ENCODE results near the gene PDE11A.

Gene PDE11A

DNA sequence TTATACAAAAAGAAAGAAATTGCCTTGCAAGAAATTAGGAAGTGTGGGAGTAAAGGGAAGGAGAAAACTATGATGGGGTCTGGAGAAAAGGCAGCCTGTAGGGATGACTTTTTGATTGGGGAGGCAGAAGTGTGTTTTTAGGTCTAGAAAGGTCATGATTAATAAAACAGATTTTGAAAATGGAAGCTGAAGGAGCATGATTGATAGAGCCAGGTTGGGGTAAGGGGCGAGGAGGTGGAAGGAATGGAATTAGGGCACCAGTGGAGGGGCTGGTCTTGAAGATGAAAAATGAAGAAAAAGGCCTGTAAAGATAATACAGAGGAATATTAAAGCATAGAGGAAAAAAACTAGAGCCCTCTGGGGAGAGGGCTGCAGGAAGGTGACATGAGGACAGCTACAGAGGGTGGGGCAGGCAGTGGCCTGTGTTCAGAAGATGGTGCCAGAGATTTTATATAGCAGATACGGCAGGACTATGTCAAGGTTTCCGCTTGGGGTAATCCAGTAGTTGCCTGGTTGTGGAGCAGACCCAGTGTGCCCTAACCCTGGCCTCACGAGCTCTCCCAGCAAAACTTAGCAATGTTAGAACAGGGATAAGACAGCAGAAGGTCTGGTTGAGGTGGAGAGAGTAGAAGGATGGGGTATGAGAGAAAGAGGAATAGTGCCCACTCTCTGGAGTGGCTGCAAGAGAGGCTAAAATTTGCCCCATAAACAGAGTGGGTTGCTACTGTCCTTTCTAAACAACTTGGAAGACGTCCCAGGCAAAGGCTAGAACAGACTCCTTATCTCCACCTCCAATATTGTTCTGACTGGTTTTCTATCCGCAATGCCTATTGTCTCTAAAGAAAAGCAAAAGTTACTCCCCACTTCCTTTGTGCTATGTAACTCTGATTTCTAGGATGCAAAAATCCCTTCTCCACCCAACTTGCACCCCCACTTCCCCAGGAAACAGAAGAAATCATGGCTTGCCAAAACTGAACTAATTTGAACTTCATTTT lies 392.7 kb downstream of the PDE11A start:
- TF ChIP-seq POLR2A (IDR thresholded peaks at IDR 0.05; ENCODE audit: low read length) (no peak), GATA1 (IDR thresholded peaks at IDR 0.05; ENCODE audit: low read depth, low read length) (no peak)
- DNase-seq = peak; percentile 42 to 70

DNA sequence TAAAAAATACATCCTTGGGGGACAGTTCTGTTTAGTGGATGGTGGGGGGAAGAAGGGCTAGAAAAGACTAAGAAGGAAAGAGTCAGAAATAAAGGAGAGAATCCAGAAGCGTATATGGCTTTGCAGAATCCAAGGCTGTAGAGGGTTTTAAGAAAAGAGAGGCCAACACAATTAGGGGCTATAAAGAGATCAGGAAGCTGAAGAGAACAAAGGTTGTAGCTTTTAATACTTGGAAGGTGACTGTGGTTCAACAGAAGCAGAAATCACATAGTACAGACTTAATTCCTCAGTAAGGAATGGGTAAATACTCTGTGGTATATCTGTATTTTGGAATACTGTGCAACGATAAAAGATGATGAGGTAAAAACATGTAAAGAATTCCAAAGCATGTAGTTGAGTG lies 393.6 kb downstream of the PDE11A start:
- no peak for TF ChIP-seq GATA1 (IDR thresholded peaks at IDR 0.05; ENCODE audit: low read depth, low read length)
- no peak for TF ChIP-seq POLR2A (IDR thresholded peaks at IDR 0.05; ENCODE audit: low read length)

DNA sequence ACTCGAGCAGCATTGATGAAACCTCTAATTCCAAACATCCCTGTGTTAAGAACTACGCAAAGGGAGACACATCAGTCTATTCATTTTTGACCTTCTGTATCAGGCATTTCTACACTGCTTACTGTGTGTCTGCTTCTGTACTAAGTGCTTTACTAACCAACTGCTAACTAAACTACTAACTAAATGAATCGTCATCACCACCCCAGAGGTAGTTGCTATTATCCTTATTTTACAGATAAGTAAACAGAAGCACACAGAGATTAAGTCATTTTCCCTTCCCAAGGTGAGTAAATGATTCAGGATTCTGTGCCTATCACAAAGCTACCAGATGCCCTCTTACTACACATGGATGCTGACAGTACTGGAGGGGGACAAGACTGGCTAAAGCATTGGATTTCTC lies 395.9 kb downstream of the PDE11A start:
- no peak for DNase-seq
- no peak for TF ChIP-seq POLR2A (IDR thresholded peaks at IDR 0.05; ENCODE audit: low read length)
- no peak for TF ChIP-seq GATA1 (IDR thresholded peaks at IDR 0.05; ENCODE audit: low read depth, low read length)

More for the DNA sequence above, 393.6 kb downstream of the PDE11A start:
- no peak for DNase-seq

DNA sequence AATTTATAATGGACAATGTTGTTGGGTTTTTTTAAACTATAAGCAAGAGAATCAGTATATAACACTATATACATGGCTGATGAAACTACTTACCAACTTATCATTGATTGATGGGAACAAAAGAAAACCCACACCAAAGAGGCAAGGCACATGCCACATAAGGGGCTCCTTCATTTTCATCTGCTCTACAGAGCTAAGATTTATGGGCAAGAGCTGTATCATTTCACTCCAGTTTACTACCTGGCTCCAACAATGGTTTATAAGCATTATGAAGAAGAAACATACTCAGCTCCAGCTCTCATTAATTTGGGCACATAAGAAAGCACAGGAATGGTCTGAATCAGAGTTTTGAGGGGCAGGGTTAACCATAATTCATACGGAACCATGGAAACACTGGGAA lies 396.8 kb downstream of the PDE11A start:
- TF ChIP-seq GATA1 (IDR thresholded peaks at IDR 0.05; ENCODE audit: low read depth, low read length) (no peak), POLR2A (IDR thresholded peaks at IDR 0.05; ENCODE audit: low read length) (no peak)
- DNase-seq = no peak

DNA sequence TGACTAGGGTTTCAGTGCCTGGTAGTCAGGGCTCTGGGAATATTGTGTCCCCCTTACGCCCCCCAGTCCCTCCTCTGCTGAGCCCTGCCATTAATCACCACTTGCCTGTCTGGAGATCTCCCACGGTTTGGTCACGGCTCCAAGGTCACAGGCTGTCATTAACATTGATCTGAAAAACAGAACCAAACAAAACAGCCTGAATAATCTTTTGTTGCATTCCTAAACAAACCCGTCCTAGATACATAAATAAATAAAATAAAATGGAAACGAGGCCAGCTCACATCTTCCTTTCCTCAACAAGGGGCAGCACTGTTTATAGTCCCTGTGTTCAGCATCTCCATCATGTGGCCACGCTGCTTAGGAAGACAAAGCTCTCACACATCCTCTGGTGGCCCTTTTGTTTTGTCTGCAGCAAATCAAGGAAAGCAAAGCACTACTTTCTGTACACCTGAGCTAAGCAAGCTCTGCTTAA lies 397.2 kb downstream of the PDE11A start:
- TF ChIP-seq POLR2A (IDR thresholded peaks at IDR 0.05; ENCODE audit: low read length) (no peak), GATA1 (IDR thresholded peaks at IDR 0.05; ENCODE audit: low read depth, low read length) (no peak)
- DNase-seq = no peak

DNA sequence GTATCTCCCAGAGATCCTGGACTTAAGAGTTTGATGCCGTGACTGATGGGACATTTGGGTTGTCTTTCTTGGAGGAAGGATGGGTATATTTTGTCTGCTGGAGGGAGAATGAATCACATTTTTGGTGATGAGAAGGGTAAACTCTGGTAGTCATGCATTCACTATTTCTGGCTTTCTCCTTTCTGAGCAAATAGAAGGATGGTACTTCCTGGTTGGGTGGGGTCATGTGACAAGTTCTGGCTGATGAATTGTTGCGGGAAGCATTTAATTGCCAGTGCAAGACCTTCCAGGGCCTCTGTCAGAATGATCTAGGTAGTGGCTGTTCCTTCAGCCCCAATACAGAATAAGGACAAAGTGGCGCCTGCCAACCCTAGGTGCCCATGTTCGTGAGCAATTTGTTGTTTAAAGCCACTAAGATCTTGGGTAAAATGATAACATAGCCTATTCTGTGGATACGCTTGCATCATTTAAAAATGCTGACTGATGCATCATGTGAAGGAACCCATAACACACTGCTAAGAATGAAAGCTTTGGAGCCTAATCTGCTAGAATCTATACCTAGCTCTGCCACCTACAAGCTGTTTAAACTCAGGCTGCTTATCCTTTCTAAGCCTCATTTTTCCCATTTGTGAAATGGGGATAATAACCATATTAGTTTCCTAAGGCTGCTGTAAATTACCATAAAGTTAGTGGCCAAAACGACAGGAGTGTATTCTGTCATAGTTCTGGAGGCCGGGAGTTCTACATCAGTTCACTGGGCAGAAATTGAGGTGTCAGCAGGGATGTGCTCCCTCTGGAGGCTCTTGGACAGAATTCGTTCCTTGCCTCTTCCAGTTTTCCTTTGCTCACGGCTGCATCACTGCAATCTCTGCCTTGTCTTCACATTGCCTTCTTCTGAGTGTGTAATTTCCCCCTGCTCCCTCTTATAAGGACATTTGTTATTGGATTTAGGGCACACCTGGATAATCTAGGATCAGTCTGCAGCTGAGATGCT lies 398.7 kb downstream of the PDE11A start:
- DNase-seq = no peak
- TF ChIP-seq GATA1 (IDR thresholded peaks at IDR 0.05; ENCODE audit: low read depth, low read length) (no peak), POLR2A (IDR thresholded peaks at IDR 0.05; ENCODE audit: low read length) (no peak)

DNA sequence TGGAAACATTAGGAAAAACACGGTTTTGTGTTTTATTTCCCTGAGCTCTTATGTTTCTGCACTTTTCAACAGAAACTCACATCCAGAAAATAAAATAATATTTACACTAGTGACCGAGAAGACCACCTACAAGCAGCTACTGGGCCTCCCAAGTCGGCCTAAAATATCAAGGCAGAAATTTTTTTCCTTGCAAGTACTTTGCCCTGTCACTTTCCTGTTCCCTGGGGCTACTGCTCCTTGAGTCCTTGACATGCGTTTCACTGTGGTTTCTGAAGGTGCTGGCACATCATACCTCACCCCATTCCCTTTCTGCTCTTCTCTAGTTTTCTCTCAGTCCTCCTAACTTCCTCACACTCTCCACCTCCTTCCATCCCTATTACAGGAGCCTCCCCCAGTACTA lies 400.9 kb downstream of the PDE11A start:
- DNase-seq = no peak
- no peak for TF ChIP-seq GATA1 (IDR thresholded peaks at IDR 0.05; ENCODE audit: low read depth, low read length)
- no peak for TF ChIP-seq POLR2A (IDR thresholded peaks at IDR 0.05; ENCODE audit: low read length)

DNA sequence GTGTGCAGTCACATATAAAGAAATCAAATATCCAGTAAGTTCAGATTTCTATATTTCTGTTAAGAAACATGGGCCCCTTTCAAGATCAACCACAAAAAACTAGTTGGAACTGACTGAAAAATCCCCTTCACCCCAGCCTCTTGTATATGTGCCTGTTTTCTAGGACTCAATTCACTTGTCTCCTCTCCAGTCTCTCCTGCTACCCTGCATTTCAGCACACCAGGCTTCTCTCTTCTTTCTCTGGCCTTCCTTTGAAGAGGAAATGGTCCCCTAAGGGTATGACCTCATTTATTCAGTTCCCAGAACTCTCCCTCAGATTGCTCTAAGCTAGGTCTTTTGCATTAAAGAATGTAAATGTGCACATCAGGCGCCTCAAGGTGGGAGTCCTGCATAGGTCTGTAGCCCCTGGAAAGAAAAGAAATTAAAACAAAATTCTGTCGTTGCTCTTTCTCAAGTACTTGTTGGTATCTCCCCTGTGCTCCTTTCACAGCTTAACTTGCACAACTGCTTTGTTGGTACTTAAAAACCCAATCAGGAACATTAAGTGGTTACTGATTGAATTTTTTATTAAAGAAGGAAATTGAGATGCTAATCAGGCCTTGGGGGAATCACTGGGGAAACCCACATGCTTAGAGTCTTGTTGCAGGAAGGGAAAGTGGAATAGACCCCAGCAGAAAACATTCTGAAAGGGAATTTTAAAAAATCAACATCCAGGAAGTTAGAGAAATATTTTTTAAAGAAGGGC lies 401.6 kb downstream of the PDE11A start:
- TF ChIP-seq GATA1 (IDR thresholded peaks at IDR 0.05; ENCODE audit: low read depth, low read length) (no peak), POLR2A (IDR thresholded peaks at IDR 0.05; ENCODE audit: low read length) (no peak)
- no peak for DNase-seq

DNA sequence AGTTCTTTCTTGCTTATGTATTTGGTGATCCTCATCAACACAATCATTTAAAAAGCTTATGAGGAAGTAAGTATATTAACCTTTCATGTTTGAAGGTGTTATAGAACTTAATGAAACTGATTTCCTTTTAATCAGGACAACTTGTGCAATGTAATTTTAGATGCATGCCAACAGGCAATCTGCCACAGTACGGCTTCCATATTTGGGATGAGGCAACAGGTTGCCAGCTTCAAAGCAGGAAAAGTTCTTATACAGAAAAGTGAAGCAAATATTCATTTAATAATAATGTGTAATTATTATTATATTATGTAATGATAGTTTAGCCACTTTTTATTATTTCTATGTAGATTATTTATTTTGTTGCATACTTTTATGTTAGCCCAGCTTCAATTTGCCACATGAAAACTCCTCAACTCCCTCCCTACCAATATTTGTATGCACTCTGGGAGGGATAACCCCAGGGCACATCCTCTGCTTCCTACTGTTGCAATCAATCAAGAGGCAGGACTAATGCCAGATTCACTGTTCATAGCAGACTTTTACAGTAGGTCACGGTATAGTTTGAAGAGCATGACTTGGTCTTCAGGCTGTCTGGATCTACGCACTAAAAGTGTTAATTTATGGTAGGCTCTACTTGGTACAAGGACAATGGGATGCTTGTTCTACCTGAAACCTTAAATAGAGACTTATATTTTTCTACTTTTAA lies 402.8 kb downstream of the PDE11A start:
- no peak for DNase-seq
- TF ChIP-seq POLR2A (IDR thresholded peaks at IDR 0.05; ENCODE audit: low read length) (no peak), GATA1 (IDR thresholded peaks at IDR 0.05; ENCODE audit: low read depth, low read length) (no peak)

DNA sequence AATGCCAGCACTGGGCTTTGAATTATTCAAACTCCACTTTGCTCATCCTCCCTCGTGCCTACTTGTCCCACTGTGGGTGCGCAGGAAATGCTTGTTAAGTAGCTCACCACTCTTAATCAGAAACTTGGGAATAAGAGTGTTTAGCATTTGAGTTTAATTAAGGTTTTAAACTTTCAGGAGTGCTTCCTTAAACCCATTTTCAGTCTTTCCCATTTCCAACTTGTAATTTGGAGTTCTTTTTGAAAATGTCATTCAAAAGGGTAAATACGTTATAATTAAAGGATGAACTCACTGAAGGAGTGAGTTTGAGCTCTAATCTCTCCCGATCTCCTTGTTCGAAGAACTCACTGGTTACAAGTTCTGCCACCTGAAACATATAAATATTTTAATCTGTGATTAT lies 403.4 kb downstream of the PDE11A start:
- TF ChIP-seq GATA1 (IDR thresholded peaks at IDR 0.05; ENCODE audit: low read depth, low read length) (no peak), POLR2A (IDR thresholded peaks at IDR 0.05; ENCODE audit: low read length) (no peak)
- DNase-seq = no peak

DNA sequence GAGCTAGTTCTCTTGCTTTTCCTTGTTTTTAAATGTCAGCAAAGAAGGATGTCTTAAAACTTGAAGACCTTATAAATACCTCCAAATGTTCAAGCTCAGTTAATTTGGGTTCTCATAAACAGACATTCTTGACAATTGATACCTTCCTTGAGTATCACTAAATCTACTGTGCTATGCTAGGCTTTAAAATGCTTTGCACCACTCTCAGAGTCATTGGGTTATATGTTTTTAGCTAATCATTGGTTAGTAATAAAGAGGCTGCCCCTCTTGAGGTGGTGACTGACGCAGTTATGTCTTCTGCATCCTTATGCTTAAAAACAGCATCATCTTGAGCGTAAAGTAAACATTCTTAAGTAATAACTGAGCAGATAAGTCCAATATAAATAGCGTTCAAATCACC lies 404.0 kb downstream of the PDE11A start:
- DNase-seq = no peak
- TF ChIP-seq POLR2A (IDR thresholded peaks at IDR 0.05; ENCODE audit: low read length) (no peak), GATA1 (IDR thresholded peaks at IDR 0.05; ENCODE audit: low read depth, low read length) (no peak)

DNA sequence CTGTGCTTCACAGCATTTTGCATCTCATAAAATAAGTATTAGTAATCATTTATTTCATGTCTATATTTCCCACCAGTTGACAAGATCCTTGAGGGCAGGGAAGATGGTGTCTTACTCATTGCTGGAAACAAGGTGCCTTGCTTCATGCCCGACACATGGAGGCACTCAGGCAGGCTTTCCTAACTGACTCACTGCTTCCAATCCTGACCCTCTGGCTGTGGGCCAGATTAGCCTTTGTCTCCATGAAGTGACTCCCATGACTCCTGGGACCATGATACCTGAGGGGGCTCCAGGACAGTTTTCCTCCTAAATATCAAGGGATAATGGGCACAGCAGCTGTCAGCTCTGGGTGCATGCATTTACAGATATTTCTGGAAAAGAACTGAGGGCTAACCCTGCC lies 405.0 kb downstream of the PDE11A start:
- TF ChIP-seq POLR2A (IDR thresholded peaks at IDR 0.05; ENCODE audit: low read length) = no peak
- TF ChIP-seq GATA1 (IDR thresholded peaks at IDR 0.05; ENCODE audit: low read depth, low read length) = no peak
- DNase-seq = no peak

DNA sequence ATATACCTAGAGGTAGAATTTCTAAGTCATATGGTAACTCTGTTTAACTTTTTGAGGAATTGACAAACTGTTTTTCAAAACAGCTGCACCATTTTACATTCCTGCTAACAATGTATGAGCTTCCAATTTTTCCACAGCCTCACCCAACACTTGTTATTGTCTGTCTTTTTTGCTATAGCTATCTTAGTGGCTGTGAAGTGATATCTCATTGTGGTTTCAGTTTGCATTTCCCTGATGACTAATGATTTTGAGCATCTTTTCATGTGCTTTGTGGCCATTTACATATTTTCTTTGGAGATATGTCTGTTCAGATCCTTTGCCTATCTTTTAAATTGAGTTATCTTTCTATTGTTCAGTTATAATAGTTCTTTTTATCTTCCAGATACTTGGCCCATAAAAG lies 406.2 kb downstream of the PDE11A start:
- TF ChIP-seq GATA1 (IDR thresholded peaks at IDR 0.05; ENCODE audit: low read depth, low read length) (no peak), POLR2A (IDR thresholded peaks at IDR 0.05; ENCODE audit: low read length) (no peak)
- peak in 1 of 2 experiments; percentile 30 for DNase-seq
